Adipose tissue (tissue), 3 donors: Measurements from ENCODE around the gene CDK9. TPM values are rescaled to one million over a fixed set of nuclear protein-coding genes. Genes with fewer than 3 reads are reported as not detected.
A peak's percentile ranks its signal among the peaks of the same experiment; 100 is the strongest.

Experiments used
- H3K27ac ChIP-seq: one replicate; pipeline ENCODE4 v1.5.1; 2013; ENCODE audit warnings: low read depth, low read length
- WGBS, 3 donors: extraction: QIAGEN DNeasy Blood & Tissue Kit; methylation state at CpG; one replicate each; pipeline ENCODE4 v1.1.7; 2013; 5-methylcytosine and 5-hydroxymethylcytosine counted together
- polyA plus RNA-seq, 3 donors: library from polyadenylated mRNA; stranded (reverse); fragments of 200-250 nt; gene quantifications; one replicate each; pipeline ENCODE4 v1.2.3, GENCODE V29; 2013
- donor health status: healthy with polysubstance abuse.
- donor health status: Bipolar disorder and iron deficiency.
- donor health status: healthy.

Gene CDK9
- polyA plus RNA-seq, 3 donors: 34.3 to 68.4 (median 52.1) TPM

GRCh38 chr9:127835991-127836516 lies 50.2 kb downstream of the CDK9 start:
- 18 to 59% (median 27%) methylated on average over 17 of the region's 17 CpGs for WGBS, 3 donors
- H3K27ac ChIP-seq: peak overlapping the region; percentile 78

DNA sequence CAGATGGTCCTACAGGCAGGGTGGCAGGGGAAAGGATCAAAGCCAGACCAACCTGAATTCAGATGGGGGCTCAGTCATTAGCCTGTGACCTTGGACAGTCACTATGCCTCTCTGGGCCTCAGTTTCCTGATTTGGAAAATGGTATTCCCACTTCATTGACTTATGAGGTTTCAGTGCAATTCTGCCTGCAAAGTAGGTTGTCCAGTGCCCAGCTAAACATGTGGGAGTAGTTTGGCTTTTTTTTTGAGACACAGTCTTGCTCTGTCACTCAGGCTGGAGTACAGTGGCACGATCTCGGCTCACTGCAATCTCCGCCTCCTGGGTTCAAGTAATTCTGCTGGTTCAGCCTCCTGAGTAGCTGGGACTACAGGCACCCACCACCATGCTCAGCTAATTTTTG lies 50.7 kb downstream of the CDK9 start:
- peak overlapping the region; percentile 78 for H3K27ac ChIP-seq
- WGBS, 3 donors: 77 to 83% (median 82%) methylated on average over 3 of the region's 3 CpGs

- no peak overlapping the region for H3K27ac ChIP-seq
- WGBS, 3 donors: 61 to 86% (median 63%) methylated on average over 4 of the region's 4 CpGs
Observed at GRCh38 chr9:127837346-127837745, 51.5 kb downstream of the CDK9 start.

DNA sequence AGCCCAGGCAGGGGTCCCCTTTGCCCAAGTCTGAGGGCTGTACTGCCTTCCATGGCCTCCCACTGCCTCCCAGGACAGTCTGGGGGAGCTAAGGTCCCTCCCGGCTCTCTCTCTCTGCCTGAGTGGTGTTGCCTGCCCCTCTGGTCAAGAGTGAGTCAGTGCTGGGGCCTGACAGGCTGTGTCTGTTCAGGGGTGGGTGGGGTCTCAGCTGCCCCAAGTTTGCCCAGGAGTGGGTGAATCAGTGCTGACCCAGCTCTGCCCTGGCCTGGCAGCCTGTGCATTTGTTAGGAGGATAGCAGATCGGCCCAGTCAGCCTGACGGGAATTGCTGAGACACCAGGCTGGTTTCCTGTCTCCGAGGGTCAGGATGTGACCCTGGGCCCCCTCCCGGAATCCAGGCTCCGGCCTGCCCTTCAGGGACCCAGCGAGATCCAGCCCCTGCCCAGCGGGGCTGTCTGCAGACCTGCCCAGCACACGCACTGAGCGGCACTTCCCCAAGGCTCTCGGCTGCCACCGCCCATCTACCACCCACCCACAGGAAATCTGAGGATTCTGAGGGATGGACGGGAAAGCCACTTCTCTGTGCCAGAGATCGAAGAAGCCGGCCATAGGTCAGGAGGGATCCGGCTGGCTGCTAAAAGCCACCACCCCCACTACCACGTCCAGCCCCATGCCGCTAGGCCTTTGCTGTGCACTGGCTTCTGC lies 52.7 kb downstream of the CDK9 start:
- H3K27ac ChIP-seq: peak overlapping the region; percentile 88
- 13 to 69% (median 18%) methylated on average over 17 to 18 of the region's 18 CpGs for WGBS, 3 donors

Other genes with a start within 250 kb of the CDK9 start
- gene STXBP1, start 173.8 kb upstream of the CDK9 start, polyA plus RNA-seq: 10 to 100 TPM; 12.7 to 42.4 (median 34.1) TPM
- gene CFAP157, start 79.0 kb upstream of the CDK9 start, polyA plus RNA-seq: under 1 TPM; 0.11 to 0.77 (median 0.41) TPM
- 10 to 100 TPM; 12.1 to 55.6 (median 24.6) TPM for gene PTRH1, start 70.4 kb upstream of the CDK9 start, polyA plus RNA-seq
- under 1 TPM in 2 of 3 donors, not detected in 1; 0.05 to 0.06 TPM for gene TTC16, start 70.0 kb upstream of the CDK9 start, polyA plus RNA-seq
- 10 to 100 TPM in 2 of 3 donors, 1 to 10 TPM in 1; 9.6 to 12.8 (median 10.6) TPM for gene TOR2A, start 50.7 kb upstream of the CDK9 start, polyA plus RNA-seq
- 10 to 100 TPM in 2 of 3 donors, 1 to 10 TPM in 1; 4.8 to 29.7 (median 23.3) TPM for gene SH2D3C, start 7.4 kb upstream of the CDK9 start, polyA plus RNA-seq
- 100 to 1,000 TPM in 1 of 3 donors, 10 to 100 TPM in 2; 35.1 to 148 (median 52.1) TPM for gene FPGS, start 16.8 kb downstream of the CDK9 start, polyA plus RNA-seq
- 100 to 1,000 TPM in 2 of 3 donors, 10 to 100 TPM in 1; 37.9 to 180 (median 107) TPM for gene ENG, start 68.6 kb downstream of the CDK9 start, polyA plus RNA-seq
- gene AK1, start 91.6 kb downstream of the CDK9 start, polyA plus RNA-seq: 10 to 100 TPM; 20.9 to 85.4 (median 71.1) TPM
- 100 to 1,000 TPM in 2 of 3 donors, 10 to 100 TPM in 1; 41.1 to 142 (median 141) TPM for gene ST6GALNAC6, start 113.6 kb downstream of the CDK9 start, polyA plus RNA-seq
- 10 to 100 TPM; 20.4 to 41.4 (median 25.9) TPM for gene ST6GALNAC4, start 131.0 kb downstream of the CDK9 start, polyA plus RNA-seq
- gene PIP5KL1, start 144.7 kb downstream of the CDK9 start, polyA plus RNA-seq: under 1 TPM; 0.22 to 0.74 (median 0.74) TPM
- gene DPM2, start 151.8 kb downstream of the CDK9 start, polyA plus RNA-seq: 10 to 100 TPM; 26.9 to 40.5 (median 30.2) TPM
- gene EEIG1, start 195.0 kb downstream of the CDK9 start, polyA plus RNA-seq: 10 to 100 TPM; 11.2 to 18.6 (median 14.9) TPM